ENCODE results near the gene FMN2.
A peak's percentile ranks its signal among the peaks of the same experiment; 100 is the strongest.

The FMN2 gene

GRCh38 chr1:240457203-240457602 is 365.5 kb downstream of the FMN2 start:
- no peak for DNase-seq

- DNase-seq: no peak
Observed at GRCh38 chr1:240462277-240462676, 370.6 kb downstream of the FMN2 start.

GRCh38 chr1:240462766-240463395 is 371.2 kb downstream of the FMN2 start:
- DNase-seq: peak; percentile 93

GRCh38 chr1:240464099-240464498 is 372.4 kb downstream of the FMN2 start:
- no peak for DNase-seq

GRCh38 chr1:240465531-240465940 is 373.9 kb downstream of the FMN2 start:
- no peak for DNase-seq

GRCh38 chr1:240466509-240466908 is 374.8 kb downstream of the FMN2 start:
- DNase-seq: no peak

- no peak for DNase-seq
Observed at GRCh38 chr1:240467895-240468294, 376.2 kb downstream of the FMN2 start.

GRCh38 chr1:240468656-240469055 is 377.0 kb downstream of the FMN2 start:
- no peak for DNase-seq

GRCh38 chr1:240474133-240474614 is 382.5 kb downstream of the FMN2 start:
- DNase-seq: no peak

- no peak for DNase-seq
Observed at GRCh38 chr1:240475832-240476231, 384.1 kb downstream of the FMN2 start.

GRCh38 chr1:240478536-240478935 is 386.9 kb downstream of the FMN2 start:
- DNase-seq: no peak

- peak; percentile 50 for DNase-seq
Observed at GRCh38 chr1:240484804-240485443, 393.2 kb downstream of the FMN2 start.

- no peak for DNase-seq
Observed at GRCh38 chr1:240486611-240487010, 394.9 kb downstream of the FMN2 start.

- DNase-seq: no peak
Observed at GRCh38 chr1:240487493-240487892, 395.8 kb downstream of the FMN2 start.

- no peak for DNase-seq
Observed at GRCh38 chr1:240491156-240491555, 399.5 kb downstream of the FMN2 start.

GRCh38 chr1:240491796-240492195 is 400.1 kb downstream of the FMN2 start:
- DNase-seq: no peak

- DNase-seq: peak; percentile 81
Observed at GRCh38 chr1:240492832-240493440, 401.3 kb downstream of the FMN2 start.

GRCh38 chr1:240495601-240496000 is 403.9 kb downstream of the FMN2 start:
- no peak for DNase-seq

GRCh38 chr1:240496356-240496755 is 404.7 kb downstream of the FMN2 start:
- no peak for DNase-seq

- no peak for DNase-seq
Observed at GRCh38 chr1:240496941-240497340, 405.3 kb downstream of the FMN2 start.

- no peak for DNase-seq
Observed at GRCh38 chr1:240497908-240498307, 406.2 kb downstream of the FMN2 start.

- DNase-seq: no peak
Observed at GRCh38 chr1:240498335-240498734, 406.7 kb downstream of the FMN2 start.

GRCh38 chr1:240499012-240499411 is 407.3 kb downstream of the FMN2 start:
- no peak for DNase-seq

GRCh38 chr1:240500647-240501046 is 409.0 kb downstream of the FMN2 start:
- DNase-seq: no peak
